ENCODE data around the gene UBL7.

GRCh38 chr15:74453925-74454763 lies 6.8 kb downstream of the UBL7 start:
- TF ChIP-seq, protein P1, sequence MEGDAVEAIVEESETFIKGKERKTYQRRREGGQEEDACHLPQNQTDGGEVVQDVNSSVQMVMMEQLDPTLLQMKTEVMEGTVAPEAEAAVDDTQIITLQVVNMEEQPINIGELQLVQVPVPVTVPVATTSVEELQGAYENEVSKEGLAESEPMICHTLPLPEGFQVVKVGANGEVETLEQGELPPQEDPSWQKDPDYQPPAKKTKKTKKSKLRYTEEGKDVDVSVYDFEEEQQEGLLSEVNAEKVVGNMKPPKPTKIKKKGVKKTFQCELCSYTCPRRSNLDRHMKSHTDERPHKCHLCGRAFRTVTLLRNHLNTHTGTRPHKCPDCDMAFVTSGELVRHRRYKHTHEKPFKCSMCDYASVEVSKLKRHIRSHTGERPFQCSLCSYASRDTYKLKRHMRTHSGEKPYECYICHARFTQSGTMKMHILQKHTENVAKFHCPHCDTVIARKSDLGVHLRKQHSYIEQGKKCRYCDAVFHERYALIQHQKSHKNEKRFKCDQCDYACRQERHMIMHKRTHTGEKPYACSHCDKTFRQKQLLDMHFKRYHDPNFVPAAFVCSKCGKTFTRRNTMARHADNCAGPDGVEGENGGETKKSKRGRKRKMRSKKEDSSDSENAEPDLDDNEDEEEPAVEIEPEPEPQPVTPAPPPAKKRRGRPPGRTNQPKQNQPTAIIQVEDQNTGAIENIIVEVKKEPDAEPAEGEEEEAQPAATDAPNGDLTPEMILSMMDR (IDR thresholded peaks at IDR 0.05; ENCODE audit: low read length), result no peak
- TF ChIP-seq EZH2 (IDR thresholded peaks at IDR 0.05; ENCODE audit: borderline replicate concordance, low read length), result no peak

All from OCI-LY1 (cell line).